GM21526 (cell line): Measurements from ENCODE around the gene DNM3.

Source experiments
- ATAC-seq: cut with Tn5 transposase; IDR thresholded peaks from one replicate; pipeline ENCODE4 v1.9.1; 2021; ENCODE audit warnings: moderate library complexity; ENCODE audit not compliant: unreplicated experiment, low FRiP score

The DNM3 gene

DNA sequence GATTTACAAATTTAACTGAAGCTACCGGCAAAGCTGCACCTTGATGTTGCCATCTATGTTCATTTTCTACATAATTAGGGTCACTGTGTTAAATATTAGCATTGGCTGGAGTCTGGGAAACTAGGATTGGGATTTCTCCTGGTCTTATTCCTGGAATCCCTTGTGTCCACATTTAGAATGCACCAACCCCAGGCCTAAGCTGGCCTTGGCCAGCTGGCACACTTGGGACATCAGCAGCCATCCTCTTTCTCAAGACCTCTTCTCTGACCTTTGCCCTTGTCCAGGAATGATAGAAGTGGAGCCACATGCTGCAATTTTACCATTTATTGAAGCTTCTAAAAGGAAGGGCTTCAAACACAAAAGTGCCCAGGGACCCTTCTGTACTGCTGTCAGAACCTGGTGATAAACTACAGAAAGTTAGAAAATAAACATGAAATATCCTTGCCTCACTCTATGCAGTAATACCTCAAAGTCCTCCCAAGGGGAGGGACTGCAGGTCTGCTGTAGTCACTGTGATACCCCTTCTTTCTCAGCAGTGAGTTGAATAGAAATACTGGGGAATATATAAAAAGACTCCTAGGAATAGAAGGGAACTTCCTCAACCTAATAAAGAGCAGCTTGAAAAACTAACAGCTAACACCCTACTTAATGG lies 616.3 kb downstream of the DNM3 start:
- no peak for ATAC-seq

DNA sequence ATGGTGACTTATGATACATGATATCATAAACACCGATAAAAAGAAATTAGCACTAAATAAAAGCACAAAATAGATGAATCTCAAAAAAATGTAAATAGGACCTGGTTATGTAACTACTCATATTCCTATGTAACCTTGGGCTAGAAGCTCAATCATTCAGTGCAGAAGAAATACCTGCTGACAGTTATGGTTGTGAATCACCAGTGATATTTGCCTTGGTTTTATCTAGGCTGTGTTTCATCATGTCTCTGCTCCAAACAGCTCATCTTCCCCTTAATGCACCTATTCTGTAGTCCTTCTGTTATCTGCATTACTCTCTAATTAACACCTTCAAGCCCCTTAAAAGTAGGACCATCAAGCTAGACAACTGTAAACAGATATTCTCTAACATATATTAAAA lies 618.9 kb downstream of the DNM3 start:
- ATAC-seq: no peak

DNA sequence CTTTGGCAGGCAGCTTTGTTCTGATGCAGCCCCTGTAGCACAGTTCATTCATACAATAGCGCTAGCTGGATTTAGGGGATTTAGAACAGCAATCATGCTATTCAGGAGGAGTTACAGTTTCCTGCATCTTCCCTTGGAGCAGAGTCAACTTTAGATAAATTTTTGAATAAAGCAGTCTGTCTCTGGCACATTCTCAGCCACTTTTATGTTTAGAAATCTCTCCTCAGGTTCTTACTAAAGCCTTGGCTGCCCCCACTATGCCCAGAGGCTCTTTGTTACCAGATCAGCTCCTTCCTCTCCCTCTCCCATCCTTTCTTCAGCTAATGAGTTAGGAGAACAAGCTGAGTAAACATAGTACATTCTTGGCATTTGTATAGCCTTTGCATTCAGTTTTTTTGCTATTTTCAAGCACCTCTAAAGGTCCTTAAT lies 619.6 kb downstream of the DNM3 start:
- no peak for ATAC-seq
